ENCODE results near the gene ABCA1.
"Not testable (repeated sequence)": the region's sequence is repeated elsewhere in the genome, so short reads cannot be mapped to it uniquely, and the experiment has no call there.

The ABCA1 gene

GRCh38 chr9:104948277-104948676 is 20.3 kb upstream of the ABCA1 start:
- no peak for DNase-seq

DNA sequence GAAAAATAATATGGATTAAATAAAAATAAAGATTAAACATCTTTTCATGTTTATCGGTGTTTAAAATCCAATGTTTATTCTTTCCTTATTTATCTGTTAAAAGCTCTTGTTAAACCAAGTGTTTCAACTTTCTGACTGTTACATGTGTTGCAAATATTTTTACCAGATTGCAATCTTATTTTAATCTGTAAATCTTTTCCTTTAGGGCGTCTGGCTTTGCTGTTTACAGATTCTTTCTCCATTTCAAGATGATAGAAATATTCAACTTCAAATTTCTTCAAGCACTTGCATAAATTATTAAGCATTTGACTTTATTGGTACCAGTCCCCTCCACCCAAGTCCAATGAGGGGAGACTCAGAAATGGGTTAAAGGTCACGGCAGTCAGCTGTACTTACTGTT is 16.9 kb upstream of the ABCA1 start:
- DNase-seq = no peak

- no peak for DNase-seq
Measured at GRCh38 chr9:104944356-104944755, 16.4 kb upstream of the ABCA1 start.

DNA sequence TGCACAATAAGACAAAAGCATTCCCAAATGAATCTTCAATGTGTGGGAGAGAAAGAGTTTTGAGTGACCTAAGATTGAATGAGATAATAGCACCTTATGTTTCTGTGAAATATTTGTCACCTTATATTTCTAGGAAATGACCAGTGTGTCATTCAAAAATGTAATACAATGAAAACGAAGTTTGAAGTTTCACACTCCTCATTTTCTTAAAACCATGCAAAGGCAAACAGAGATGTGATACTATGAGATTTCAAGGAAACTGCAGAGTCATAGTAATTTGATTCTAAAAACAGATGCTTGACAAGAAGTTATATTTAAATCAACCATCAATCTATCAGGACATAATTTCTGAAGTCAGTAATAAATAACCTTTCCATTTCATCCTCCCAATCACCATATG is 13.6 kb upstream of the ABCA1 start:
- DNase-seq = no peak

GRCh38 chr9:104936291-104936690 is 8.3 kb upstream of the ABCA1 start:
- DNase-seq = peak; percentile 15

GRCh38 chr9:104935501-104935810 is 7.5 kb upstream of the ABCA1 start:
- DNase-seq = not testable (repeated sequence)

DNA sequence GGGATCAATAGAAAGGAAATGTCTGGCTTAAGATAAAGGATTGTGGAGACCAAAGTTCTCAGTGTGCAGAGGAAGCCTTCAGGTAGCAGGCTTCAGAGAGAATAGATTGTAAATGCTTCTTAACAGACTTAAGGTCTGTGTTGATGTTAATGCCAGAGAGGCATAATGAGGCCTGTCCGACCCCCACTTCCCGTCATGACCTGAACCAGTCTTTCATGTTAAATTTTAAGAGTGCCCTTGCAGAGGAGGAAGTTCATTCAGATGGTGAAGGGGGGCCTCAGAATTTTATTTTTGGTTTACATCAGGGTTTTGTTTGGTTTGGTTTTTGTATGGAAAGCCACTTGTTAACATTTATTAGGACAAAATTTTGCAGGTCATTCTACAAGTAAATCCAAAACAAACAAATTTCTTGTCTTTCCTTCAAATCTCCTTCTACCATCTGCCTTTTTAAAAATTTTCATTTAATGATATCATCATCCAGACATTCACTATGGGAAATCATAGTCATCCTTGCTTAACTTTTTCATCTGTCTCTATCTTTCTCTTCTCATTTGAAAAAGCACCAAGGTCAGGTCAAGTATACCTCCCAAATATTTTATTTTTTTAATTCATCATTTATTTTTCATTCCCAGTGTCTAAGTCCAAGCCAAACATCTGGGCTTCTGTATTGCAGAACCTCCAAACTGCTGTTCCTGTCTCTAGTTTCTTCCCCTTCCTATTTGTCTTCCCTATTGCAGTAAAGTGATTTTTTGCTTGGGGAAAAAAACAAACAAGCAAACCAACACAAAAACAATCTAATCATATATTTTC is 6.9 kb upstream of the ABCA1 start:
- no peak for DNase-seq

DNA sequence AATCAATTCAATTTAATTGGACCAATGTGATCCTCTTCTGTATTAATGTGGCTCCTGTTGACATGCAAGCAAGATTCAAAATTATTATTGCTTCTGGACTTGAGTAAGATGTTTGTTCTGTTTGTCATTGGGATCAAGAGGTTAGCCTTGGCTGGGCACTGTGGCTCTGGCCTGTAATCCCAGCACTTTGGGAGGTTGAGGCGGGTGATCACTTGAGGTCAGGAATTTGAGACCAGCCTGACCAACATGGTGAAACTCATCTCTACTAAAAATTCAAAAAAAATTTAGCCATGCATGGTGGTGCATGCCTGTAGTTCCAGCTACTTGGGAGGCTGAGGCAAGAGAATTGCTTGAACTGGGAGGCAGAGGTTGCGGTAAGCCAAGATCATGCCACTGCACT is 5.1 kb upstream of the ABCA1 start:
- DNase-seq = not testable (repeated sequence)

DNA sequence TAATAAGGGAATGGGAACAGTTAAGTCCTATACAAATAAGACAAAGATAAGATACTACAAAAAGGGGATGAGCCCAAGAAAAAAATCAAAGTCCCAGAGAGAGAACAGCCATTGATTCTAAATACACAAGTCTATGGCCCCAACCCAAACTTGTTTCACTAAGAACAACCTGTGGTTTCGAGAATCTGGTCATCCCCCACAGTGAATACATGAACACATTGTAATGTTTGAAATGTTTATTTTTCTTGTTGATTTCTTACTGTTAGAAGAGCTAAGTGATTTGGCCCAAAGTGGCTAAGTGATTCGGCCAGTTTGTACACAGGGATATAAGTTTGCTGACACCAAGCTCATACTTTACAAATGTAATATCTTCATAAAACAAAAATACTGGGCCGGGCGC is 3.3 kb upstream of the ABCA1 start:
- no peak for DNase-seq

- DNase-seq = peak; percentile 67
Measured at GRCh38 chr9:104927216-104927911, 591 bp downstream of the ABCA1 start.

- no peak for DNase-seq
Measured at GRCh38 chr9:104923740-104924139, 4.2 kb downstream of the ABCA1 start.

DNA sequence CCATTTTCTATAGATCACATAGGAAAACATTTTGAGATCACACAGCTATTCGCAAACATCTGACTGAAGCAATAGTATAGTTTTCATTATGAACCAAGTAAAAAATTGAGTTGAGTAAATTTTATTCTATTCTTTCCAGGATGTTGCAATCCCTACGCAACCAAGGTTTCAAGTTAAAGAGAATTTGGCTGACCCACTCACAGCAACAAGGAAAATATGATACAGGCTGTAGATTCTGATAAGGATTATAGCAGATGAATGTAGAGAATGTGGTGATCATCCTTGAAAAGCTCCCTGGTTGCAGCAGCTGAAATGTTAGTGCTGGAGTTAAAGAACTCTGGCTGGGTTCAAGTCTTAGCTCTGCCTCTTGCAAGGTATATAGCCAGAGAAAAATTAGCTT is 4.7 kb downstream of the ABCA1 start:
- DNase-seq = no peak

GRCh38 chr9:104922748-104923147 is 5.2 kb downstream of the ABCA1 start:
- not testable (repeated sequence) for DNase-seq

GRCh38 chr9:104921067-104921741 is 6.8 kb downstream of the ABCA1 start:
- no peak for DNase-seq

- no peak for DNase-seq
Measured at GRCh38 chr9:104915753-104916152, 12.2 kb downstream of the ABCA1 start.

GRCh38 chr9:104915049-104915448 is 12.9 kb downstream of the ABCA1 start:
- no peak for DNase-seq

DNA sequence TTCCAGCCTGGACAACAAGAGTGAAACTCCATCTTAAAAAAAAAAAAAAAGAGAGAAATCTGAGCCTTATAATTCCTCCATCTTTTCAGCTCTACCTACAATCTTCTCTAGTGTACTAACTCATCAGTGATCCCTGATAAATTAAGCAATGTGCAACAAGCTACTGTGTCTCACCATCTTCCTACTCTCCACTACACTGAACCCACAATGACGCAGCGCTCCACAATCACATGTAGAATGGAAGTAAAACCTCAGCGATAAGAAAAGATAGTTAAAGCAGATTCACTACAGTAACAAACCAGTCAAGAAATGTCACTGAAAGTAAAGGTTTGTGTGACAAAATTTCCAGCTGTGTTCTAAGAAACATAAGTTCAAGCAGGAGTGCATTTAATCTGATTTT is 13.5 kb downstream of the ABCA1 start:
- DNase-seq = no peak

- peak; percentile 49 for DNase-seq
Measured at GRCh38 chr9:104912606-104913005, 15.3 kb downstream of the ABCA1 start.

DNA sequence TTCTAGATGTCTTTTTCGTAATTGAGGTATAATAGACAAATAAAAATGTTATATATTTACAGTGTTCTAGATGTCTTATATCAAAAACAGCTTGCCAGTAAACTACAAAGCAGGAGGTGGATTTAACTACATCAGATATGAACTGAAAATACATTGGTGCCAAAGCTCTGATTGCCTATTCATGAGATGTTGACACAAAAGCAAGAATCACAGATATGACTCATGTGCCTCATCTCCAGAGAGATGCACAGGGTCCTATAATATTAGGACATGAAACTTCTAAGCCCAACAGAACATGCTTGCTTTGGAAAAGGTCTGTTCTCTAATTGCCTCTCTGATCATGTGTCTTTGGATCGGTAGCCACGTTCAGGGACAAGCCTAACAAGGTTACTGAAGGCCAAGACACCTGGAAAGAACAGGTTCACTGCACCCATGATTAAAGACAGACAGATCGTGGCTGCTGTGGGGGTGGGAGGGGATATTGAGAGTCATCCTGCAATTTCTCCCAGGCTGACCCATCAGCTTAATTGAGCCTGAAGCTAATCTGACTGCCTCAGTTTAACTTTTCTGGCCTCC is 16.8 kb downstream of the ABCA1 start:
- DNase-seq = peak; percentile 36

DNA sequence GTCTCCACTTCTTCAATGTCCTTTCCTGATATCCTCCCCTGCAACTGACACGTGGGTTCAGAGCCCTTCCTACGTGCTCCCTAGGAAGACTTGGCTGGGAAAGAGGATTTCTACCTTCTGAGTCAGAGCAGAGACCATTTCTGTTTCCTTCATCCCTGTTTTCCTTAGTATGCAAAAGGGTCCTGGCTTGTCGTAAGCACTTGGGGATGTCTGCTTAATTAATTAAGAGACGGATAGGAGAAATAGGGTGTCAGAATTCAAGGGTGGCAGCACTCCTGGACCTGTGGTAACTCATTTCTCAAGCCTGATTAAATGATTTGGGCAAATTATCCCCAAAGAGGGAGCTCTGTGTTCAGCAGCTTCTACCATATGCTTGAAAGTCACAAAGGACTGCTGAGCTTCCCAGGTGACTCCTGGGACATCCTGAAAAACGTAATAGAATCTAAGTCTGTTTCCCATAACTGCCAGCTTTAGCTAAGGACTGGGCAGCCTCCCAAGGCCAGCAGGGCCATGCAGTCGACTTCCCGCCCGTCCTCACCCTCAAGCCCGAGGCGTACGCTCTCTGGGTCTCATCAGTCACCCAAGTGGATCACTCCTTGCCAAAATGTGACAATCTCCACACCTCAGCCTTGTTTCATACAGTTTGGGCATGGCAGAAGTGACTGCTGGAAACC is 20.5 kb downstream of the ABCA1 start:
- no peak for DNase-seq

GRCh38 chr9:104906441-104907277 is 21.3 kb downstream of the ABCA1 start:
- no peak for DNase-seq

GRCh38 chr9:104905931-104906330 is 22.0 kb downstream of the ABCA1 start:
- DNase-seq = no peak

Data from NCI-H69 (cell line).